ENCODE data around the gene MAP3K1.

Gene MAP3K1

DNA sequence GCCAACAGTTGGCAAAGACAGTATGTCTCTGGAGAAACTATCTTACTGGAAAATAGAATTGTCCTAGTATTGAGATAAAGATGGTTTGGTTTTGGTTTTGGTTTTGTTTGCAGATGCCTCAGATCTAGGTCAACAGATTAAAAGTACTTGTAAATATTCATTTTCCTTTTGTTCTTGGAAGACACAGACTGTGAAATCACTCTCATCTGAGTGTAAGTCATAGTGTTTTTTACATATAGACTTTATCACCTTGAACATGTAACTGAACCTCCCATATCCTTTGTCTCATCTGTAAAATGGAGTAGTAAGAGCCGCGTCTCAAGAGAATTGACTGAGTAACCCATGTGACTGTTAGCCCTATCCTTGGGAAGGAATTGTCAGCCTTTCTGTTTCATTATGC is 34.3 kb downstream of the MAP3K1 start:
- DNase-seq (ENCODE audit: low spot score), result no peak

DNA sequence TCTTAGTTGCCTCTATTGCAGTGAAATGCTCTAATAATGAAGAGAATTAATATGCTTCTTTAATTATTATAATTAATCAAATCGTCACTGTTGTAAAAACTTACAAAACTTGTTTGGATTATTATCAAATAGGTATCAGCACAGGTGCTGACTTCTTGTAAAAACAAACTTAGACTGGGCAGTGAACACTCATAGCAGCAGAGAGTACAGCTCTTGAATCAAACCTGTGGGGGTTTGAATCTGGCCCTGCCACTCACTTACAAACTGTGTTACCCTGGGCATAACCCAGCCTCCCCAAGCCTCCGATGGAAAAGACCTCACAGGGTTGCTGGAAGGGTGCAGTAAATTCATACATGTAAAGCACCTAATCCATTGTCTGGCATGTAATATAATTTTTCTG is 35.1 kb downstream of the MAP3K1 start:
- no peak for DNase-seq (ENCODE audit: low spot score)

DNA sequence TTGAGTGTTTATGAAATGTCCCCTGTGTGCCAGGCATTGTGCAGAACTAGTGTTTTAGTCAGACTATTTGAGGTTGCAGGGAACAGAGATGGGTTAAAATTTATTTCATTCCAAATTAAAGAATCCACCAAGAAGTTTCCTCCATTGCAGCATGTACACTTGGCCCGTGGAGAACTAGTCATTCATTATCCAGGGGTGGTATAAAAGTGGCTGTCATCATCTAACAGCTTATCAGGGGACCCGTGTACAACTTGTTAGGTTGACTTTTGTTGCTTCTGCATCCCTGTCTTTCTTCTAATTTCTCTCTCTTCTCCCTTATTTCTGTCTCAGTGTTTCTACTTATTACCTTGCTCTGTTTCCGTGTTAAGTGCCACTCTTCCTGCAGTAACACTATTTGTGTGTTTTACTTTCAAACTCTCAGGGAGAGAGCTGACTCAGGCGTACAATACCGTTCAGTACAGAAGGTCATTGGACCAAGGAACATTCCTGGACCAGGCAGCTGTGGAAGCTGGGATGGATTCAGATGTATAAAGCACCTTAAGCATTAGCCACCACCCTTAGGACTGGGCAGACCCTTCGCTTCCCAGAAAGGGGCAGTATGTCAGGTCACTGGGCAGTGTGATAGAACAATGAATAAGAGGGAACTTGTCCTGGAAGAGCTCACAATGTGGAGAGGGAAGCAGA is 36.1 kb downstream of the MAP3K1 start:
- DNase-seq (ENCODE audit: low spot score), result no peak

DNA sequence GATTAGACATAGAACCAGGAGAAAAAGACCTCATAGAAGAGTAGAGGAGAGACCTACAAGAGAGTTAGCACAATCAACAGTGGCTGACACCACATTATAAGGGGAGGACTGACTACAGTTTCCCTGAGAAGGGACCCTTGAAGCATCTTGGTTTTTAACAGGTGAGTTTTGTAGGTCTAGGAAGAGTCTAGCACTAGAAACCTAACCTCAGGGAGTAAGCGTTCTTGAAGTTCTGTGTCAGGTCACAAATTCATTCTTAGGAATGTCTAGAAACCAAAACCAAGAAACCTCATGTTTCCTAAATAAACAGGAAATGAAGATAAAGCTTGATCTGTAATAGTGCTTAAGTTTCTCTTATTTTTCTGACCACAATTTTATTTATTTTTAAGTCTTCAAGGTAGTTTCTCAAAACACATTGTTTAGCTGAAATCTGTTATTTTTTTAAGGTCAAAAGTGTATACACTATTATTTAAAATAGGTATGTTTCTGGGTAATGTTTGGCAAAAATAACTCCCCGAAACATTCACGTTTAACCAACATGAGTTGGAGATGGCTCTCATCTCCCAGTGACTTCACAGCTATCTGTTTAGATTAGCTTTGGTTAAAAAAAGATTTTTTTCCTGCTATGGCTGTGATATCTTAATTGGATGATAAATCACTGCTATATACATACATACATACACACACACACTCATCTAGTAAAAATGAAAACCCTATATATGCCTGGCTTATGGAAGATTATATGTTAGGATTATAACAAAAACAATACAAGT is 37.1 kb downstream of the MAP3K1 start:
- DNase-seq (ENCODE audit: low spot score), result no peak

DNA sequence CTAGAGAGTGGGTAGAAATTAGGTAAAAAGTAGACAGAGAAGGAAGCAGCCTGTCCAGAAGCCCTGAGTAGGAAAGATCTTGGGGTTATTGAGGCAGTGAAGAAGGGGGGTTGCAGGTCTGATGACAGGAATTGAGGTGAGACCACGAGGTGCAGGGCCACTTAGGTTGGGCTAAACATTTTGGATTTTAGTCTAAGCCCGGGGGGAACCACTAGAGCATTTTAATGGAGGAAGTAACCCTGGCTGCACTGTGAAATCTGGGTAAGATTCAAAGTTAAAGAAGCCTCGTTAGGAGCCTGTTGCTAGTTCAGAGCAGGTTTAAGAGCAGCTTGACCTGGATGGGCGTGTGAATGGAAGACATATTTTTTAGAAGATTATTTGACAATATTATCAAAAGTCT is 38.3 kb downstream of the MAP3K1 start:
- DNase-seq (ENCODE audit: low spot score), result no peak

DNA sequence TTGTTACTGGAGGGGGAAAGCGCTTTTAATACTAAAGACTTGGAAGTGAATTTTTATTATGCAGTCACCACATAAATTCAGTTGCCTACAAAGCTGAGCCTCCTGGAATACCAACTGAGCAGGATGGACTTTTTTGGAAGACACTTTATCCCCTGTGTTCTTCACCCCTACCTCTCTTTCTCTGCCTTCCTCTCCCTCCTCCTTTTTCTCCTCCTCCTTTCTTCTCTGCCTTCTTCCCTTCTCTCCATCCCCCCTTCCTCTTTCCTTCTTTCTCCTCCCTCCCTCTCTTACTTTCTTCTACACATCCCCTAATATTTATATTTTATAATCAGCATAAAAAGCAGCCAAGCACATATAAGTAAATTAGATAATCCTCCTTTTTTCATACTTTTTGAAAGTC is 39.6 kb downstream of the MAP3K1 start:
- DNase-seq (ENCODE audit: low spot score), result no peak

DNA sequence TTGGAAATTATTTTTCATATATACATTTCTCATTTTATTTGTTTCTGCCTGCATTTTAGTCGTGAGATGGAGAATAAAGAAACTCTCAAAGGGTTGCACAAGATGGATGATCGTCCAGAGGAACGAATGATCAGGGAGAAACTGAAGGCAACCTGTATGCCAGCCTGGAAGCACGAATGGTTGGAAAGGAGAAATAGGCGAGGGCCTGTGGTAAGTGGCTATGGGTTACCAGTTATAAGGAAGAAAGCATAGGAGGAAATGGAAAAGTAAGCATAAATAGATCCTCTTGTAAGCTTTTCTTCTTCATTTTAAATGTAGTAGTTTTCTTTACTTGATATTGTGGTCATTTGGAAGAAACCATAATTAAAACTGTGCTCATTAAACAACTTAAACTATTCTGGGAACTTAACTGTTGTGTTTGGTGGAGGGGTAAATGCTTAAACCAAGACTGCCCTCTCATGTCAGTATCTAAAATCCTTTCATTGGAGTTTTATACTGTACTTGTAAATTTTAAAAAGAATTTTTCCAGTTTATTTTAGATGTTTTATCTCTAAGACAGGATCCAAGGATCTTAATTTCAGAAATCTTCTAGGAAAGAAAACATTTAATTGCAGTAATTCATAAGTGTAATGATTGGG is 41.3 kb downstream of the MAP3K1 start:
- no peak for DNase-seq (ENCODE audit: low spot score)

DNA sequence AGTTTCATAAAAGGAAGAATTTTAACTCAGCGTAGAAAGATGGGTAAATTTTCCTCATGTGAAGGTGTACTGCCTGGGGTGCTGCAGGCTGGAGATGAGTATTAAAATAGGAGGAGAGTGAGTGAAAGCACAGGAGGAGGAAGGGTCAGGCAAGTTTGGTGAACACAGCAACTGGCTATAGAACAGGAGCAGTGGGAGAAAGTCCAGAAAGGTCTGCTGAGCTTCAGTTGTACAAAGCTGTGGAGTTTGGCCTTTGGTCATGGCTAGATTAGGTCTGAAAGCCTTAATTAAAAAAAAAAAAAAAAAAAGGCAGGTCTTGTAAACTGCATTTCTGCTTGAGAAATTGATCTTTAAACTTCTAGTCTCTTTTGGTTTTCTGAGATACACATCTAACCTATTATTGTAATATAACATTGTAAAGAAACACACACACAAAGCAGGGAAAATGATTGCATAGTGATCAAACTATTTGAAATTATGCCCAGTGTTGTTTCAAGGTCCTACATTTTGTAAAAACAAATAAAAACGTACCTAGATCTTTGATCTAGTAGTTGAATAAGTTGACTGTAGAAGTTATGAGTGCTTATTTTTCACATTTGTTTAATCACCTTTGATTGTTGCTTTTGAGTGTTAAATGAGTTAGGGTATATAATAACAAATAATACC is 43.6 kb downstream of the MAP3K1 start:
- DNase-seq (ENCODE audit: low spot score), result no peak

DNA sequence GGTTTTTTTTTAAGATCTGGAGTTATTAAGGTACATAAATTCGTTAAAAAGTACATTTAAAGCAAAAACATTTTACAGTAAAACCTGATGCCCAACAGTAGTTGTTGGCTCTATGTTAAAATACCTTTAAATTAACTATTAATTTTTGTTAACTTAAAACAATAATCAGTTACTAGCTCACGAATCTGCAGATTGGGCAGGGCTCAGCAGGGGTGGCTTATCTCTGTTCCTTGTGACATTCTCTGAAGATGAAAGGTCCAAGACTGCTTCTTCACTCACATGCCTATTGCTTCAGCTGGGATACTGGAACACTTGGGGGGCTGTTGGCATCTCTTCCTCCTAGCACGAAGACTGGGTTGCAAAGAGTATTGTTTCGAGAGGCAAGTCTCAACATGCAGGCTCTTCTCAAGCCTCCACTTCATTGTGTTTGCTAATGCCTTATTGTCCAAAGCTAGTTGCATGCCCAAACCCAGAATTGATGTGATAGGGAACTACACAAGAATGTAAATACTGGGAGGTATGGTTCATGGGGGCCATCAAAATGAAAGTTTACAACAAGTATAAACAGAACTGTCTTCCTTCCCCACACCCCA is 46.6 kb downstream of the MAP3K1 start:
- DNase-seq (ENCODE audit: low spot score), result no peak

DNA sequence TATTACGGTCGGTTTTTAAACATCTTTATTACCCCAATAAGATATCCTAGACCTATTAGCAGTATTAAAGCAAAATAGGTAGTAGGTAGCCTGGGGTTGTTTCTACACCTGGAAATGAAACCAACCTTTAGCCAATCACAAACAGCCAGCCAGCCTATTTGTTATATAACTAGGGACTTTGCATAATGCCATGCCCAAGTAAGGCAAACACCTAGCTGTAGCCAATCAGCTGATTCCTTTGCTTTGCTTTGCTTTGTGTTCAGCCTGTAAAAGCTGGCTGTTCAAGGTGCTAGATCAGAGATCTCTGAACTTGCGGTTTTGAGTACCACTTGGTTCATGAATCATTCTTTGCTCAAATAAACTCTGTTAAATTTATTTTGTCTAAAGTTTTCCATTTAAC is 47.6 kb downstream of the MAP3K1 start:
- DNase-seq (ENCODE audit: low spot score), result no peak

DNA sequence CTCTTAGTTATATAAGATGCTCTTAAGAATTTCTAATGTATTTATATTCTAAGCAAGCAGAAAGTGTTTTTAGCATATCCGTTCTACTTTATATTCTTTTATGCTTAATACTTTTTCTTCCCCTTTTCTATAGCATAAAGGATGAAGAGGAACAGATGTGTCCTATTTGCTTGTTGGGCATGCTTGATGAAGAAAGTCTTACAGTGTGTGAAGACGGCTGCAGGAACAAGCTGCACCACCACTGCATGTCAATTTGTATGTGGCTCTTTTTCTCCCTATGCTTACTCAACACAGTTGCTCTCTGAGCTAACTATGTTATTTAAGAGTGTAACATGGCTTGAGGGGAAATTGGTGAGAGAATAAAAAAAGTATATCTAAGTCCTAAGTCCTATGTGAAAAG is 56.4 kb downstream of the MAP3K1 start:
- no peak for DNase-seq (ENCODE audit: low spot score)

DNA sequence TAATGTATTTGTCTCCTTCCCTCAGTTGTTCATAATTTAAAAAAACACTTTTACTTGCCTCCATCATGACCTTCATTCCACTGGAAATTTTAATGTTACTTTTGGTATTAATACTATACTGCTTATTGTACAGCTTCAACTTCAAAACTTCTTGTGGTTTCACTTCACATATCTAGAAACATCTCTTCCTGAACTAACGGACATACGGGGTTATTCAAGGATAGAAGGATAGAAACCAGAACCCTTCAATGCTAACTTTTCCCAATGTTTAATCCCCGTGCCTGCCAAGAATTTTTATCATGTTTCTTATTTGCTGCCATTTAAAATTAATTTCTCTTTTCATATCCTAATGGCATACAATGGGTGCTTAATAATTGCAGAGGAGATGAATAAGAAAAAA is 57.7 kb downstream of the MAP3K1 start:
- DNase-seq (ENCODE audit: low spot score), result no peak

DNA sequence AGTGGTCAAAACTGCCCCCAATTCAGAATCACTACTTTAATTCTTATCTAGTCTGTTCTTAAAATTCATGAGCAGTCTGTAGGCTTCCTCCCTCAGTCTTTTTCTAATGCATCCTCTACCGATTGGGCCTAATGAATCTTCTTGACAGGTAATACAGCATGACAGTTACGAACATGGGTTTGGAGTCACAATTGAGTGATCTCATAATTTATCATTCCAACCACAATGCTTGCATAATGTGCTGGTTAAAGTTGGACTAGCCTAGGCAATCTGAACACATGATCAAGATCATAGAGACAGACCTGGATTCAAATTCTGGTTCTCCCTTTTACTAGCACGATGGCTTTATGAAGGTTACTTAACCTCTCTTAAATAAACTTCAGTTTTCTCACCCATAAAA is 61.0 kb downstream of the MAP3K1 start:
- no peak for DNase-seq (ENCODE audit: low spot score)

DNA sequence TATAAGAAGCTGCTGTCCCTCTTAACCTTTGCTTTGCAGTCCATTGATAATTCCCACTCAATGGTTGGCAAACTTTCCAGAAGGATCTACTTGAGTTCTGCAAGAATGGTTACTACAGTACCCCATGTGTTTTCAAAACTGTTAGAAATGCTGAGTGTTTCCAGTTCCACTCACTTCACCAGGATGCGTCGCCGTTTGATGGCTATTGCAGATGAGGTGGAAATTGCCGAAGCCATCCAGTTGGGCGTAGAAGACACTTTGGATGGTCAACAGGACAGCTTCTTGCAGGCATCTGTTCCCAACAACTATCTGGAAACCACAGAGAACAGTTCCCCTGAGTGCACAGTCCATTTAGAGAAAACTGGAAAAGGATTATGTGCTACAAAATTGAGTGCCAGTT is 66.2 kb downstream of the MAP3K1 start:
- no peak for DNase-seq (ENCODE audit: low spot score)

DNA sequence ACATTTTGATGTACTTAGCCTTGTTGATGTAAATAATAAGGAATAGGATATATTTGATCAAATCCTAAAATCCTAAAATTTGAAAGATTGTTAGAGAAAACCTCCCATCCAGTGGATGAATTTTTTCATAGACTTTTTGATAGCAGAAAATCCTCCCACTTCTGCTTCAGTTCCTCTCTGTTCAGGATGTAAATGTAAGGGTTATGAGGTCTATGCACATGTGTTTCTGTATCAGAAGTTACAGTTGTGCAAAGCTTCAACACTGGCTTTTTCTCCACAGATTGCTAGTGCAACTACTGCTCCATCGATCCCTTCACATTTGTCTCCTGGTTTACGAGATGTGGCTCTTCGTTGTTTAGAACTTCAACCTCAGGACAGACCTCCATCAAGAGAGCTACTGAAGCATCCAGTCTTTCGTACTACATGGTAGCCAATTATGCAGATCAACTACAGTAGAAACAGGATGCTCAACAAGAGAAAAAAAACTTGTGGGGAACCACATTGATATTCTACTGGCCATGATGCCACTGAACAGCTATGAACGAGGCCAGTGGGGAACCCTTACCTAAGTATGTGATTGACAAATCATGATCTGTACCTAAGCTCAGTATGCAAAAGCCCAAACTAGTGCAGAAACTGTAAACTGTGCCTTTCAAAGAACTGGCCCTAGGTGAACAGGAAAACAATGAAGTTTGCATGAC is 78.1 kb downstream of the MAP3K1 start:
- DNase-seq (ENCODE audit: low spot score), result no peak

DNA sequence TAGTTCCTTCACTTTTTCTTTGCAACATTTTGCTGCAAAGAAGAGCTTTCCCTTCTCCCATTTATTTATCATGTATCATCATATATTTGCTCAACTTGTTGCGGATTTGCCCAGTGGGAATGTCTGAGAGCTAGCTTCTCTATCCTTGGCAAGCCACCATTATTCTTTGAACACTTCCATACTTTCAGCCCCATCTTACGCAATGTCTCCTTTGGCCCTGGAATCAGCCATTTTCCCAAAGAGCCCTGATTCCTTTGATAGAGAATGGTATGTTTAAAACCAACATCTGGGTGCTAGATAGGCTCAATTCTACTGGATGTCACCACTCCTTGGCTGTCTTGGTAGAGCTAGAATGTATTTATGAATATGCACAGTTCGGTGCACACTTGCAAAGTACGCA is 81.4 kb downstream of the MAP3K1 start:
- no peak for DNase-seq (ENCODE audit: low spot score)

DNA sequence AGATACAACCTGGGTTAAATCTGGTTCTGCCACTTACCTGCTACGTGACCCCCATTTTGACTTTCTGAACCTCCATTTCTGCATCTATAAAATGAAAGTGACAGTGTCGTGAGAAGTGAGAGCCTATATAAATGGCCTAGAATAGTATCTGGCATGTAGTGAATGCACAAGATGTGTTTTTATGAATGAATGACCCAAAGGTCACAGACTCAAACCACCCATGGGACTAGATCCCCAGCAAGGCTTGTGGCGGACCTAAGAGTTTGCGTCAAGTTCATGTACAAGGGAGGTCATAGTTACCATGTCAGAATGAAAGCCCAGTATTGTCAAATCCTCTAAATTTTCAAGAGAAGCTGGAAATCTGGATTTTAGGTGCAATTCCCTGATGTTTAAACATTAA is 82.9 kb downstream of the MAP3K1 start:
- no peak for DNase-seq (ENCODE audit: low spot score)

DNA sequence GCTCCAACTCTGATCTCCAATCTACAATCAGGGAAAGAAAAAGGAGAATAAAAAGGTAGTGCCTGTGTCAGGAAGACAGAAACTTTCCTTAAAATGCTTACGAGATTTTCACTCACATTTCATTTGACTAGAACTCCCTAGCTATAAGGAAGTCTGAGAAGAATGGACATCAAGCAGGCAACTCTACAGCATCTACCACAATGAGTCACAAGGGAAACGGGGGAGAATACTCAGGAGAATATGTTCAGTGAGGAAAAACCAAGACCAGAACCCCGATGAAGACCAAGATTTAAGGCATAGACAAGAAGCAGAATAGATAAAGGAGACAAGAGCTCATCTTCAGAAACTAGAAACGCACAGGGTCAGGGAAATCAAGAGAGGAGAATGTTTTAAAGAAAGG is 85.0 kb downstream of the MAP3K1 start:
- DNase-seq (ENCODE audit: low spot score), result no peak

DNA sequence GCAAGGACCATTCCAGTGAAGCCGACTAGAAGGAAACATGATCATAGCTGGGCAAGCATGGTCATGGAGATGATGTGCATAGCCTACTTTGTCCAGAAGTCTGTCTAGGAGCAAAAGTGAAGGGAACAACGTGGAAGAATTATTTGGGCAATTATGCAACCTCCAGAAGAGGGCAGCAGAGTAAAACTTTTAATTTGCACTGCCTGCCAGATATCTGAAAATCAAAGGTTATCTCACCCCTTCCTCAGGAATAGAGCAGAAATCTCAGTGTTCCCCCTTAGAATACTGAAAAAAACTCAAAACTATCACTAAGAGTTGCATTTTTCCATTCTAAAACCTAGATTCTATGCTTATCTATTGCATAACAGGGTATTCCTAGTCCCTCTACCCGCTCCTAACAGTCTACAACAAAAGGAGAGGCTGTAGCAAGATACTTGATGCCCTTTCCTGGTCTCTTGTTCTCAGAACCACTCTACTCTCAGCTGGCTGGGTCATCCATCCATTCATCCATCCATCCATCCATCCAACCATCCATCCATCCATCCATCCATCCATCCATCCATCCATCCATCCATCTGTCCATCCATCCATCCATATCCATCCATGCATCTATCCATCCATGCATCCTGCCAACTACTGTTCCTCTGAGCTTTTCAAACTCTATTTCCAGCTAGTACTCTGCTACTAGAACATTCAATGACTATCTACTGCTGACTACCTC is 85.7 kb downstream of the MAP3K1 start:
- DNase-seq (ENCODE audit: low spot score), result peak; percentile 53

DNA sequence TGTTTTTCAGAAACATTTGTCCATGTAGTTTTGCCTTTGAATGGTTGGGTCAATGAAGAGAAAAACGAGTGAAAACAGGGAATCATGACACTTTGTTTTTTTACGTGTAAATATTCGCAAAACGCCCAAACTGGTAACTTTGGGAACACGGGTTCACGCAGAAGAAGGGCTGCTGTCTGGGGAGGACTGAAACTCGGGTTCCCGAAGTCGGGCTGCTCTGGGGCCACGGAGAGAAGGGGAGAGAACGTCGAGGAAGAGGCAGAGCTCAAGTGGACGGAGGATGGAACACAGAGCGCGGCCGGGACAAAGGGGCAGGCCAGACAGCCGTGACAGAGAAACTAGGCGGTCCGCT is 93.6 kb downstream of the MAP3K1 start:
- no peak for DNase-seq (ENCODE audit: low spot score)

Measured in SW480 (cell line).